WTC11 (cell line): Measurements from ENCODE around the gene MSI2. TPM values are rescaled to one million over a fixed set of nuclear protein-coding genes. Genes with fewer than 3 reads are reported as not detected.
A peak's percentile ranks its signal among the peaks of the same experiment; 100 is the strongest.

Source experiments
- ATAC-seq: fragments of 200-7000 bp; cut with Tn5 transposase; 2 replicates; pipeline ENCODE4 v1.10.0; 2021; ENCODE audit warnings: mild to moderate bottlenecking, moderate library complexity
- CTCF ChIA-PET: fragments of 300-600 bp; sonication (Branson Sonifier 250); formaldehyde crosslinking; loops from one replicate; lab custom pipeline; 2021; ENCODE audit warnings: antibody characterized with exemption; lab: Charles Lee
- POLR2A ChIA-PET: fragments of 350-600 bp; sonication (Branson Sonifier 250); formaldehyde crosslinking; loops from one replicate; lab custom pipeline; 2021; ENCODE audit warnings: antibody characterized with exemption; lab: Charles Lee
- DNase-seq: peaks from one replicate; pipeline ENCODE4 v3.0.0; 2021; ENCODE audit warnings: low spot score
- H3K27ac Mint-ChIP-seq: 2 replicates; pipeline ENCODE4 v1.8.0; 2021; ENCODE audit warnings: mixed read lengths
- H3K27me3 Mint-ChIP-seq: 2 replicates; pipeline ENCODE4 v1.8.0; 2021; ENCODE audit warnings: low read depth, mild to moderate bottlenecking, moderate library complexity, mixed read lengths
- H3K36me3 Mint-ChIP-seq: 2 replicates; pipeline ENCODE4 v1.8.0; 2021; ENCODE audit warnings: mixed read lengths
- H3K4me1 Mint-ChIP-seq: 2 replicates; pipeline ENCODE4 v1.8.0; 2022; ENCODE audit warnings: mixed read lengths
- H3K4me3 Mint-ChIP-seq: 2 replicates; pipeline ENCODE4 v1.8.0; 2021; ENCODE audit warnings: mild to moderate bottlenecking, moderate library complexity, mixed read lengths
- H3K9me3 Mint-ChIP-seq: 2 replicates; pipeline ENCODE4 v1.8.0; 2021; ENCODE audit warnings: mixed read lengths
- ATF6 ChIP-seq: sonication (generic); formaldehyde crosslinking; IDR thresholded peaks from 2 replicates; pipeline ENCODE4 v1.8.1; 2023; ENCODE audit warnings: mild to moderate bottlenecking, missing genetic modification reagents
- CREM ChIP-seq: sonication (generic); formaldehyde crosslinking; IDR thresholded peaks from 2 replicates; pipeline ENCODE4 v1.8.1; 2022; ENCODE audit warnings: mild to moderate bottlenecking, missing genetic modification reagents, moderate library complexity
- ELF4 ChIP-seq: sonication (generic); formaldehyde crosslinking; IDR thresholded peaks from 2 replicates; pipeline ENCODE4 v1.8.1; 2022; ENCODE audit warnings: low read depth, mild to moderate bottlenecking, moderate library complexity, missing genetic modification reagents
- ETV6 ChIP-seq: sonication (generic); formaldehyde crosslinking; IDR thresholded peaks from 2 replicates; pipeline ENCODE4 v1.8.1; 2022; ENCODE audit warnings: mild to moderate bottlenecking, missing genetic modification reagents
- FOXK1 ChIP-seq: sonication (generic); formaldehyde crosslinking; IDR thresholded peaks from 2 replicates; pipeline ENCODE4 v1.8.0; 2022; ENCODE audit warnings: mild to moderate bottlenecking, moderate library complexity, missing genetic modification reagents
- GRHL2 ChIP-seq: fragments of 250-450 bp; sonication (Bioruptor Pico); IDR thresholded peaks from 2 replicates; pipeline ENCODE4 v1.8.0; 2022; ENCODE audit warnings: mild to moderate bottlenecking, moderate library complexity; ENCODE audit not compliant: insufficient replicate concordance, severe bottlenecking
- GTF2I ChIP-seq: fragments of 250-450 bp; sonication (Bioruptor Pico); conservative IDR thresholded peaks from 2 replicates; pipeline ENCODE4 v1.4.0; 2021; ENCODE audit warnings: mild to moderate bottlenecking
- HMGA2 ChIP-seq: fragments of 250-450 bp; sonication (Bioruptor Pico); IDR thresholded peaks from 2 replicates; pipeline ENCODE4 v1.4.0; 2021; ENCODE audit warnings: mild to moderate bottlenecking, moderate library complexity
- IRF1 ChIP-seq: sonication (generic); formaldehyde crosslinking; IDR thresholded peaks from 2 replicates; pipeline ENCODE4 v1.8.0; 2023; ENCODE audit warnings: missing genetic modification reagents
- MYBL2 ChIP-seq: sonication (generic); formaldehyde crosslinking; IDR thresholded peaks from 2 replicates; pipeline ENCODE4 v1.8.1; 2023; ENCODE audit warnings: mild to moderate bottlenecking, moderate library complexity, missing genetic modification reagents
- PRDM15 ChIP-seq: sonication (generic); formaldehyde crosslinking; IDR thresholded peaks from 2 replicates; pipeline ENCODE4 v1.8.0; 2022; ENCODE audit warnings: missing genetic modification reagents
- PREB ChIP-seq: sonication (generic); formaldehyde crosslinking; IDR thresholded peaks from 2 replicates; pipeline ENCODE4 v1.8.1; 2022; ENCODE audit warnings: mild to moderate bottlenecking, missing genetic modification reagents, moderate library complexity, borderline replicate concordance
- SMAD4 ChIP-seq: sonication (generic); formaldehyde crosslinking; IDR thresholded peaks from 2 replicates; pipeline ENCODE4 v1.8.0; 2022; ENCODE audit warnings: mild to moderate bottlenecking, missing genetic modification reagents
- TCF7 ChIP-seq: sonication (generic); formaldehyde crosslinking; IDR thresholded peaks from 2 replicates; pipeline ENCODE4 v1.8.0; 2022; ENCODE audit warnings: mild to moderate bottlenecking, low read depth, missing genetic modification reagents, moderate library complexity
- TP53 ChIP-seq: sonication (generic); formaldehyde crosslinking; IDR thresholded peaks from 2 replicates; pipeline ENCODE4 v1.8.1; 2023; ENCODE audit warnings: mild to moderate bottlenecking, missing genetic modification reagents
- ZMAT4 ChIP-seq: fragments of 250-450 bp; sonication (Bioruptor Pico); IDR thresholded peaks from 2 replicates; pipeline ENCODE4 v1.9.0; 2021; ENCODE audit warnings: mild to moderate bottlenecking
- ZNF512 ChIP-seq: sonication (generic); formaldehyde crosslinking; IDR thresholded peaks from 2 replicates; pipeline ENCODE4 v1.8.1; 2022; ENCODE audit warnings: missing genetic modification reagents, borderline replicate concordance
- ZSCAN18 ChIP-seq: fragments of 250-450 bp; sonication (Bioruptor Pico); IDR thresholded peaks from 2 replicates; pipeline ENCODE4 v2.1.2; 2022; ENCODE audit warnings: mild to moderate bottlenecking, moderate library complexity
- total RNA-seq: library from RNA; stranded (reverse); gene quantifications from 3 replicates; pipeline ENCODE4 v1.2.3, GENCODE V29; 2021

MSI2 gene
- total RNA-seq, 1 experiment from 2014 or later: 82.1 TPM

- ATAC-seq (no peak), DNase-seq (no peak)
- H3K27me3 Mint-ChIP-seq: no peaks in the 10 kb centered on the region
- ChIA-PET CTCF (interaction anchor here (0.6 to 3.5 kb wide), 11 partner anchors 9 to 308 kb away, joined by 3 to 31 read pairs (median 4); no protein-coding TSS in a partner anchor), POLR2A (no interaction called here)
- no peaks in the 10 kb centered on the region for H3K9me3 Mint-ChIP-seq
- no peak for TF ChIP-seq SMAD4 (CRISPR knock-in tag)
- TF ChIP-seq ELF4 (CRISPR knock-in tag): no peak
- TF ChIP-seq MYBL2 (CRISPR knock-in tag): no peak
- no peak for TF ChIP-seq ZNF512 (CRISPR knock-in tag)
- TF ChIP-seq ETV6 (CRISPR knock-in tag): no peak
- TF ChIP-seq FOXK1 (CRISPR knock-in tag): no peak
- no peak for TF ChIP-seq GRHL2 (CRISPR knock-in tag)
- no peak for TF ChIP-seq GTF2I
- no peak for TF ChIP-seq TCF7 (CRISPR knock-in tag)
- no peak for TF ChIP-seq ATF6 (CRISPR knock-in tag)
- no peak for TF ChIP-seq CREM (CRISPR knock-in tag)
- TF ChIP-seq HMGA2 (CRISPR knock-in tag): no peak
- TF ChIP-seq TP53 (CRISPR knock-in tag): no peak
- no peak for TF ChIP-seq ZSCAN18 (CRISPR knock-in tag)
- TF ChIP-seq ZMAT4 (CRISPR knock-in tag): no peak
- no peak for TF ChIP-seq PREB (CRISPR knock-in tag)
- peak overlapping the region; percentile 54 for H3K27ac Mint-ChIP-seq
- no peaks in the 10 kb centered on the region for H3K36me3 Mint-ChIP-seq
- H3K4me3 Mint-ChIP-seq: no peak overlapping the region
- peaks cover 97% of the 10 kb centered on the region for H3K4me1 Mint-ChIP-seq
Observed at GRCh38 chr17:57550668-57551315, 294.5 kb downstream of the MSI2 start.

GRCh38 chr17:57551321-57552079, 295.2 kb downstream of the MSI2 start:
- no peaks in the 10 kb centered on the region for H3K27me3 Mint-ChIP-seq
- no peak for ATAC-seq
- no peak overlapping the region for H3K4me3 Mint-ChIP-seq
- ChIA-PET POLR2A (interaction anchor here (0.7 kb wide), 1 partner anchor 47 kb away, joined by 3 read pairs; no protein-coding TSS in a partner anchor), CTCF (interaction anchor here (0.6 to 3.5 kb wide), 15 partner anchors 9 to 215 kb away, joined by 3 to 31 read pairs (median 4); no protein-coding TSS in a partner anchor)
- H3K4me1 Mint-ChIP-seq: peaks cover 90% of the 10 kb centered on the region
- no peaks in the 10 kb centered on the region for H3K9me3 Mint-ChIP-seq
- peak overlapping the region; percentile 70 for H3K27ac Mint-ChIP-seq
- no peaks in the 10 kb centered on the region for H3K36me3 Mint-ChIP-seq
- DNase-seq: no peak
- no peak for TF ChIP-seq PRDM15 (CRISPR knock-in tag)
- TF ChIP-seq MYBL2 (CRISPR knock-in tag): no peak
- TF ChIP-seq IRF1 (CRISPR knock-in tag): no peak
